H1 (cell line): ENCODE results near the gene FLT4. TPM values are rescaled to one million over a fixed set of nuclear protein-coding genes. Genes with fewer than 3 reads are reported as not detected.

ENCODE experiments used
- CTCF ChIA-PET: fragments of 300-600 bp; sonication (Branson Sonifier 250); formaldehyde crosslinking; loops from one replicate; lab custom pipeline; 2021; ENCODE audit not compliant: partially characterized antibody; lab: Charles Lee
- POLR2A ChIA-PET: fragments of 300-600 bp; sonication (Branson Sonifier 250); formaldehyde crosslinking; loops from one replicate; lab custom pipeline; 2021; ENCODE audit warnings: inconsistent platforms; ENCODE audit not compliant: partially characterized antibody; lab: Charles Lee
- DNase-seq, 2 experiments: peaks; one replicate each; pipeline versions ENCODE4 v3.0.0 to v3.0.0-alpha.2; 2010 to 2022; ENCODE audit warnings: low spot score in 2 of 2, low read depth in 1 of 2, mixed read lengths in 1 of 2
- FAIRE-seq: peaks from 2 replicates; lab custom pipeline; 2011; peaks lifted over from hg19 to GRCh38; lab: Jason Lieb, UNC
- H2AFZ ChIP-seq: 2 replicates; pipeline ENCODE4 v1.8.1; 2012; ENCODE audit warnings: low read length, inconsistent platforms
- H2AK5ac ChIP-seq: 2 replicates; pipeline ENCODE4 v1.6.1; 2013; ENCODE audit warnings: low read depth, low read length
- H2BK120ac ChIP-seq: replicated peaks from 2 replicates; pipeline ENCODE3; 2013; ENCODE audit warnings: low read depth, low read length, inconsistent platforms
- H2BK12ac ChIP-seq: 2 replicates; pipeline ENCODE4 v1.6.1; 2013; ENCODE audit warnings: low read depth, low read length
- H2BK15ac ChIP-seq: 2 replicates; pipeline ENCODE4 v1.6.1; 2013; ENCODE audit warnings: low read length
- H2BK20ac ChIP-seq: 2 replicates; pipeline ENCODE4 v1.6.1; 2013; ENCODE audit warnings: low read length
- H2BK5ac ChIP-seq: 2 replicates; pipeline ENCODE4 v1.6.1; 2013; ENCODE audit warnings: low read depth, low read length
- H3K14ac ChIP-seq: 2 replicates; pipeline ENCODE4 v1.6.1; 2013; ENCODE audit warnings: inconsistent platforms; ENCODE audit not compliant: insufficient read length
- H3K18ac ChIP-seq: 2 replicates; pipeline ENCODE4 v1.6.1; 2013; ENCODE audit warnings: low read length; ENCODE audit errors: extremely low read depth
- H3K23ac ChIP-seq: 2 replicates; pipeline ENCODE4 v1.6.1; 2013; ENCODE audit warnings: inconsistent platforms; ENCODE audit not compliant: insufficient read length
- H3K23me2 ChIP-seq: 2 replicates; pipeline ENCODE4 v1.6.1; 2013; ENCODE audit warnings: low read depth, low read length
- H3K27ac ChIP-seq: 2 replicates; pipeline ENCODE4 v1.6.1; 2011; ENCODE audit warnings: low read depth, low read length, inconsistent platforms
- H3K27me3 ChIP-seq, 4 experiments: replicated peaks in 1 of 4; 1 replicate in 1 of 4; 2 replicates in 3 of 4; pipeline versions ENCODE4 v1.6.1 to v1.8.1; 2011 to 2013; ENCODE audit warnings: low read length in 3 of 4, mild to moderate bottlenecking in 3 of 4, inconsistent platforms in 2 of 4, mixed read lengths in 2 of 4, moderate library complexity in 1 of 4; ENCODE audit not compliant: control insufficient read depth in 3 of 4, insufficient read depth in 3 of 4; ENCODE audit errors: extremely low read depth in 1 of 4
- H3K36me3 ChIP-seq, 4 experiments: 2 replicates each; pipeline versions ENCODE4 v1.6.1 to v1.8.1; 2011 to 2013; ENCODE audit warnings: mild to moderate bottlenecking in 4 of 4, low read length in 3 of 4, moderate library complexity in 2 of 4, control low read depth in 1 of 4, inconsistent platforms in 1 of 4; ENCODE audit not compliant: insufficient read depth in 4 of 4, control insufficient read depth in 2 of 4
- H3K4ac ChIP-seq: replicated peaks from 2 replicates; pipeline ENCODE3; 2013; ENCODE audit warnings: low read length, low read depth, mixed read lengths, inconsistent platforms; ENCODE audit not compliant: insufficient read length
- H3K4me1 ChIP-seq, 4 experiments: replicated peaks in 1 of 4; 1 replicate in 1 of 4; 2 replicates in 3 of 4; pipeline versions ENCODE4 v1.6.1 to v1.8.1; 2011 to 2013; ENCODE audit warnings: low read length in 3 of 4, inconsistent platforms in 2 of 4, mixed read lengths in 1 of 4; ENCODE audit not compliant: insufficient read depth in 4 of 4, control insufficient read depth in 3 of 4
- H3K4me2 ChIP-seq, 2 experiments: 2 replicates each; pipeline versions ENCODE4 v1.6.1 to v1.8.1; 2011 to 2013; ENCODE audit warnings: low read depth in 2 of 2, low read length in 2 of 2, control low read depth in 1 of 2, inconsistent platforms in 1 of 2, mild to moderate bottlenecking in 1 of 2; ENCODE audit not compliant: insufficient read depth in 1 of 2
- H3K4me3 ChIP-seq, 4 experiments: fragments of 200-600, 300-600 bp in 1 of 4; sonication (generic), shearing (Covaris generic), sonication (Bioruptor Twin) in 1 of 4; 2 replicates each; pipeline versions ENCODE4 v1.5.1 to v1.8.1; 2011 to 2016; ENCODE audit warnings: low read length in 4 of 4, low read depth in 3 of 4, control low read depth in 2 of 4, inconsistent platforms in 2 of 4, mild to moderate bottlenecking in 2 of 4, mixed read lengths in 1 of 4, moderate library complexity in 1 of 4; ENCODE audit not compliant: insufficient read depth in 2 of 4; ENCODE audit errors: extremely low read depth in 1 of 4
- H3K56ac ChIP-seq: replicated peaks from 2 replicates; pipeline ENCODE3; 2013; ENCODE audit warnings: low read depth, mild to moderate bottlenecking, mixed read lengths, low read length, inconsistent platforms; ENCODE audit not compliant: insufficient read length
- H3K79me1 ChIP-seq: 2 replicates; pipeline ENCODE4 v1.6.1; 2013; ENCODE audit warnings: low read depth, low read length, control low read depth
- H3K79me2 ChIP-seq, 2 experiments: 2 replicates each; pipeline versions ENCODE4 v1.6.1 to v1.8.1; 2012 to 2013; ENCODE audit warnings: low read length in 2 of 2, mild to moderate bottlenecking in 2 of 2, inconsistent platforms in 1 of 2; ENCODE audit not compliant: insufficient read depth in 2 of 2, control insufficient read depth in 1 of 2
- H3K9ac ChIP-seq, 4 experiments: replicated peaks in 1 of 4; 1 replicate in 1 of 4; 2 replicates in 3 of 4; pipeline versions ENCODE4 v1.6.1 to v1.8.1; 2011 to 2013; ENCODE audit warnings: low read depth in 3 of 4, low read length in 3 of 4, control low read depth in 2 of 4, mild to moderate bottlenecking in 2 of 4, moderate library complexity in 2 of 4, inconsistent platforms in 1 of 4; ENCODE audit errors: extremely low read depth in 1 of 4
- H3K9me3 ChIP-seq, 2 experiments: 2 replicates each; pipeline versions ENCODE4 v1.6.1 to v1.8.1; 2012 to 2013; ENCODE audit warnings: mild to moderate bottlenecking in 2 of 2, moderate library complexity in 2 of 2, control low read depth in 1 of 2, inconsistent platforms in 1 of 2, low read depth in 1 of 2, low read length in 1 of 2, mixed read lengths in 1 of 2; ENCODE audit not compliant: insufficient read depth in 2 of 2
- H4K20me1 ChIP-seq, 2 experiments: replicated peaks in 1 of 2; 2 replicates each; pipeline versions ENCODE3 to v1.8.1; 2011 to 2013; ENCODE audit warnings: inconsistent platforms in 2 of 2, low read length in 2 of 2, mild to moderate bottlenecking in 1 of 2; ENCODE audit not compliant: insufficient read depth in 2 of 2, control insufficient read depth in 1 of 2
- H4K5ac ChIP-seq: 2 replicates; pipeline ENCODE4 v1.6.1; 2013; ENCODE audit warnings: low read length, low read depth, mixed read lengths, inconsistent platforms; ENCODE audit not compliant: insufficient read length
- H4K8ac ChIP-seq: 2 replicates; pipeline ENCODE4 v1.8.0; 2013; ENCODE audit warnings: mild to moderate bottlenecking, moderate library complexity, low read length, inconsistent platforms; ENCODE audit not compliant: insufficient read depth; ENCODE audit errors: extremely low read depth
- H4K91ac ChIP-seq: replicated peaks from 2 replicates; pipeline ENCODE3; 2013; ENCODE audit warnings: low read length, mixed read lengths, inconsistent platforms; ENCODE audit not compliant: insufficient read length
- CBX5 ChIP-seq: fragments of 300-800, 300-1000 bp; sonication (generic); IDR thresholded peaks from 2 replicates; pipeline ENCODE4 v1.7.1; 2016; ENCODE audit warnings: antibody characterized with exemption, low read length, low read depth
- EZH2 ChIP-seq: fragments of 200-600 bp; sonication (generic); IDR thresholded peaks from 2 replicates; pipeline ENCODE4 v1.7.1; 2012; ENCODE audit warnings: low read depth, mild to moderate bottlenecking, moderate library complexity, low read length, inconsistent platforms; ENCODE audit not compliant: severe bottlenecking
- GABPA ChIP-seq: IDR thresholded peaks from 2 replicates; pipeline ENCODE4 v1.6.1; 2011; ENCODE audit warnings: mild to moderate bottlenecking, low read length, moderate library complexity, borderline replicate concordance; ENCODE audit not compliant: insufficient read depth
- RAD21 ChIP-seq, 2 experiments: IDR thresholded peaks in 1 of 2; conservative IDR thresholded peaks in 1 of 2; 2 replicates each; pipeline ENCODE4 v1.6.1; 2011; ENCODE audit warnings: low read depth in 2 of 2, low read length in 2 of 2, improper control_type of control experiment in 1 of 2, inconsistent platforms in 1 of 2, mild to moderate bottlenecking in 1 of 2, moderate library complexity in 1 of 2
- RXRA ChIP-seq: IDR thresholded peaks from 2 replicates; pipeline ENCODE4 v1.6.1; 2011; ENCODE audit warnings: low read depth, mild to moderate bottlenecking, low read length, moderate library complexity; ENCODE audit not compliant: insufficient read depth
- SRF ChIP-seq: IDR thresholded peaks from 2 replicates; pipeline ENCODE4 v1.6.1; 2011; ENCODE audit warnings: mild to moderate bottlenecking, low read depth, low read length, moderate library complexity
- SUZ12 ChIP-seq: fragments of 200-600 bp; sonication (generic); IDR thresholded peaks from 2 replicates; pipeline ENCODE4 v1.6.1; 2012; ENCODE audit warnings: mild to moderate bottlenecking, inconsistent platforms, low read length, moderate library complexity, mixed read lengths
- WGBS, 2 experiments: shearing (Covaris generic) in 1 of 2; methylation state at CpG; one replicate each; pipeline versions ENCODE4 v1.1.6 to v1.1.7; 2013 to 2015; ENCODE audit warnings: low lambda C conversion rate in 2 of 2, mixed read lengths in 2 of 2, inconsistent platforms in 1 of 2, low coverage in 1 of 2, missing lambda C conversion rate in 1 of 2; ENCODE audit not compliant: insufficient replicate concordance in 2 of 2, insufficient coverage in 1 of 2, insufficient read length in 1 of 2; ENCODE audit errors: extremely low coverage in 1 of 2, missing lambda C conversion rate in 1 of 2; 5-methylcytosine and 5-hydroxymethylcytosine counted together
- polyA plus RNA-seq, 7 experiments: library from polyadenylated mRNA; depleted of rRNA in 3 of 7; stranded (reverse) in 5 of 7; unstranded in 2 of 7; fragments of >200 nt in 5 of 7; fragments of 200-250 nt in 2 of 7; gene quantifications; 1 replicate in 5 of 7; 2 replicates in 1 of 7; 4 replicates in 1 of 7; pipeline versions ENCODE4 v1.2.1 to v1.2.3, GENCODE V29; 2011 to 2013; ENCODE audit warnings: missing spikeins in 2 of 7, mixed read lengths in 2 of 7
- total RNA-seq: library from RNA; stranded (reverse); fragmentation: NEBNext Ultra II Directional; extraction: Animal tissue kit (Norgen Biotek cat#: 25700); gene quantifications from 2 replicates; pipeline ENCODE4 v1.2.1, GENCODE V29; 2021
- TF ChIP-seq, protein P1 (sequence below): IDR thresholded peaks from 2 replicates; pipeline ENCODE4 v1.6.1; 2012; ENCODE audit warnings: inconsistent platforms
- TF ChIP-seq, protein P2 (sequence below): IDR thresholded peaks from 2 replicates; pipeline ENCODE4 v1.6.1; 2012; ENCODE audit warnings: inconsistent platforms

Gene FLT4
- total and polyA plus RNA-seq, 2 of the 8 experiments (the other 6 are each of a cell fraction or from before 2014, with no cell fraction given), result 6.5 to 7.7 TPM

GRCh38 chr5:180637962-180638680 lies 11.3 kb downstream of the FLT4 start:
- Histone ChIP-seq H3K23ac (no peak overlapping the region), H3K79me1 (no peaks in the 10 kb centered on the region), H3K9ac (no peak overlapping the region), H3K18ac (no peak overlapping the region), H2AK5ac (no peak overlapping the region), H3K4me1 (no peaks in the 10 kb centered on the region), H2BK20ac (no peak overlapping the region), H4K8ac (peak overlapping the region; percentile 7; the same call in 1 of the 2 replicates), H2BK5ac (no peak overlapping the region), H3K36me3 (no peaks in the 10 kb centered on the region), H3K4ac (no peak overlapping the region), H3K79me2 (no peaks in the 10 kb centered on the region), H2AFZ (no peak overlapping the region), H3K4me2 (no peak overlapping the region), H3K23me2 (peaks cover 6% of the 10 kb centered on the region; the same call in 1 of the 2 replicates), H3K4me3 (no peak overlapping the region), H2BK120ac (no peak overlapping the region), H3K9me3 (no peaks in the 10 kb centered on the region), H3K27ac (no peak overlapping the region), H2BK15ac (no peak overlapping the region), H3K27me3 (no peaks in the 10 kb centered on the region), H4K20me1 (peaks cover 0 to 4% of the 10 kb centered on the region in 2 experiments), H3K56ac (no peak overlapping the region), H2BK12ac (no peak overlapping the region), H4K5ac (no peak overlapping the region), H4K91ac (no peak overlapping the region), H3K14ac (no peak overlapping the region)
- DNase-seq (no peak), FAIRE-seq (no peak)
- POLR2A ChIA-PET, result interaction anchor here (0.6 kb wide), 1 partner anchor 13 kb away, joined by 4 read pairs; no protein-coding TSS in a partner anchor
- CTCF ChIA-PET, result interaction anchor here (0.9 to 2.3 kb wide), 9 partner anchors 10 to 45 kb away, joined by 3 to 11 read pairs (median 4); no protein-coding TSS in a partner anchor
- WGBS, 2 experiments, result 82% methylated on average over 20 of the region's 20 CpGs; no CpG with 5 or more reads in 1 of the 2 experiments
- TF ChIP-seq SRF, result no peak
- TF ChIP-seq EZH2, result no peak
- TF ChIP-seq, protein P1, sequence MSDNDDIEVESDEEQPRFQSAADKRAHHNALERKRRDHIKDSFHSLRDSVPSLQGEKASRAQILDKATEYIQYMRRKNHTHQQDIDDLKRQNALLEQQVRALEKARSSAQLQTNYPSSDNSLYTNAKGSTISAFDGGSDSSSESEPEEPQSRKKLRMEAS, result no peak
- TF ChIP-seq, protein P2, sequence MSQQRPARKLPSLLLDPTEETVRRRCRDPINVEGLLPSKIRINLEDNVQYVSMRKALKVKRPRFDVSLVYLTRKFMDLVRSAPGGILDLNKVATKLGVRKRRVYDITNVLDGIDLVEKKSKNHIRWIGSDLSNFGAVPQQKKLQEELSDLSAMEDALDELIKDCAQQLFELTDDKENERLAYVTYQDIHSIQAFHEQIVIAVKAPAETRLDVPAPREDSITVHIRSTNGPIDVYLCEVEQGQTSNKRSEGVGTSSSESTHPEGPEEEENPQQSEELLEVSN, result no peak
- TF ChIP-seq SUZ12, result no peak
- TF ChIP-seq RAD21 (IDR thresholded peaks at IDR 0.05 in 1 of 2, conservative IDR thresholded peaks at IDR 0.05 in 1 of 2; ENCODE audit: low read depth in 2 of 2, low read length in 2 of 2), result no peak
- no peak for TF ChIP-seq CBX5
- no peak for TF ChIP-seq GABPA
- TF ChIP-seq RXRA, result no peak
